Upper lobe of right lung (tissue), 1 donor: Measurements from ENCODE around the gene CLEC16A. TPM values are rescaled to one million over a fixed set of nuclear protein-coding genes. Genes with fewer than 3 reads are reported as not detected.

ENCODE experiments used
- ATAC-seq: fragments of 200-7000 bp; cut with Tn5 transposase; one replicate; pipeline ENCODE4 v1.9.1; 2020; ENCODE audit warnings: mild to moderate bottlenecking, moderate library complexity
- DNase-seq: peaks from one replicate; pipeline ENCODE4 v3.0.0-alpha.2; 2020
- H3K27ac ChIP-seq: fragments of 200-600 bp; one replicate; pipeline ENCODE4 v1.8.0; 2022
- H3K27me3 ChIP-seq: fragments of 200-600 bp; one replicate; pipeline ENCODE4 v1.8.0; 2022; ENCODE audit warnings: mild to moderate bottlenecking
- H3K36me3 ChIP-seq: fragments of 200-600 bp; one replicate; pipeline ENCODE4 v1.8.0; 2022
- H3K4me1 ChIP-seq: fragments of 200-600 bp; one replicate; pipeline ENCODE4 v1.8.0; 2022
- H3K4me3 ChIP-seq: fragments of 200-600 bp; one replicate; pipeline ENCODE4 v1.8.0; 2022; ENCODE audit warnings: mild to moderate bottlenecking
- H3K9me3 ChIP-seq: fragments of 200-600 bp; one replicate; pipeline ENCODE4 v1.8.0; 2022
- CTCF ChIP-seq: fragments of 200-600 bp; IDR thresholded peaks from one replicate; pipeline ENCODE4 v1.8.0; 2022; ENCODE audit warnings: antibody characterized with exemption
- intact Hi-C: fragments of 100-400 bp; cut with DNase I; formaldehyde crosslinking; loops from one replicate; pipeline ENCODE4 v1.11.0; 2022
- total RNA-seq: library from RNA; stranded (reverse); fragmentation: NEBNext Ultra II Directional; extraction: Animal tissue kit (Norgen Biotek cat#: 25700); gene quantifications from one replicate; pipeline ENCODE4 v1.2.1, GENCODE V29; 2021
- donor health status: DM: no; HTN: yes; CAD: no; lungs with severe emphysema.

CLEC16A gene
- total RNA-seq, 1 donor from 2014 or later = 36.9 TPM

GRCh38 chr16:11117576-11118211 is 173.3 kb downstream of the CLEC16A start:
- no peaks in the 10 kb centered on the region for H3K9me3 ChIP-seq
- intact Hi-C loops = no loop called here
- H3K4me1 ChIP-seq = no peaks in the 10 kb centered on the region
- H3K36me3 ChIP-seq = peaks cover 23% of the 10 kb centered on the region
- H3K27ac ChIP-seq = no peak overlapping the region
- ATAC-seq (no peak), DNase-seq (no peak)
- no peak overlapping the region for H3K4me3 ChIP-seq
- no peaks in the 10 kb centered on the region for H3K27me3 ChIP-seq
- TF ChIP-seq CTCF = no peak

DNA sequence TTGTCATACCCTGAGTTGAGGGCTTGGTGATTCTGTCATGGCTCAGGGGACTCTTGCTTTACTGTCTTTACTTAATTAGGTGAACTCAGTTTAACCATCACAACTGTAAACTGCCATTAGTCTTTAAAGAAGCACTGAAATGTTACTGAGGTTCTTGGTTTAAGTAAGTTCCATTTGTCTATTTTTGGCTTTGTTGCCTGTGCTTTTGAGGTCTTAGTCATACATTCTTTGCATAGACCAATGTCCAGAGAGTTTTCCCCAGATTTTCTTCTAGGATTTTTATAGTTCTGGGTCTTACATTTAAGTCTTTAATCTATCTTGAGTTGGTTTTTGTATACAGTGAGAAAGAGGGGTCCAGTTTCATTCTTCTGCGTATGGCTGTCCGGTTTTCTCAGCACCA is 174.1 kb downstream of the CLEC16A start:
- intact Hi-C loops = no loop called here

DNA sequence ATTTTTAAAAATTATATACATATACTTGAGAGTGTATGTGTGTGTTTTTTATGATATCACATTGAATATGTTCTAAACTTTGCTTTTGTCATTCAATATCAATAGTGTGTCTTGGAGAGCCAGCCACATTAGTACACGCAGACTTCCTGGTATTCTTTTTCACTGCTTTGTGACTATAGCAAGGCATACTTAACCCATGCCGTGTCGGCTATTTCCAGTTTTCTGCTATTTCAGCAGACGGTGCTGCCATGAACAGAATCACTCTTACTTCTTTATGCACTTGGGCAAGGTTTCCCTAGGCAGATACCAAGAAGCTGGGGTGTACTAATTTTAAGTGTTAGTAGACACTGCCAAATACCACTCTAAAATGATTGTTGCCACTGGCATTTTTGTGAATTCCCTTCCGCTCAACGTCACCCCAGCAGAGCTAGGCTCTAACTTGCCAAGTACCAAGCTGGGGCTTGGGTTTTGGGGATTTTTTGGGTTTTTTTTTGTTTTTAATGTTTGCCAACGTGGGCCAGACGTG is 176.8 kb downstream of the CLEC16A start:
- intact Hi-C loops = no loop called here
- DNase-seq = no peak

More for the DNA sequence above, 174.1 kb downstream of the CLEC16A start:
- Histone ChIP-seq H3K9me3 (no peaks in the 10 kb centered on the region), H3K4me1 (no peaks in the 10 kb centered on the region), H3K27me3 (no peaks in the 10 kb centered on the region), H3K4me3 (no peak overlapping the region), H3K27ac (no peak overlapping the region), H3K36me3 (peaks cover 31% of the 10 kb centered on the region)
- no peak for DNase-seq
- no peak for TF ChIP-seq CTCF
- ATAC-seq = no peak

DNA sequence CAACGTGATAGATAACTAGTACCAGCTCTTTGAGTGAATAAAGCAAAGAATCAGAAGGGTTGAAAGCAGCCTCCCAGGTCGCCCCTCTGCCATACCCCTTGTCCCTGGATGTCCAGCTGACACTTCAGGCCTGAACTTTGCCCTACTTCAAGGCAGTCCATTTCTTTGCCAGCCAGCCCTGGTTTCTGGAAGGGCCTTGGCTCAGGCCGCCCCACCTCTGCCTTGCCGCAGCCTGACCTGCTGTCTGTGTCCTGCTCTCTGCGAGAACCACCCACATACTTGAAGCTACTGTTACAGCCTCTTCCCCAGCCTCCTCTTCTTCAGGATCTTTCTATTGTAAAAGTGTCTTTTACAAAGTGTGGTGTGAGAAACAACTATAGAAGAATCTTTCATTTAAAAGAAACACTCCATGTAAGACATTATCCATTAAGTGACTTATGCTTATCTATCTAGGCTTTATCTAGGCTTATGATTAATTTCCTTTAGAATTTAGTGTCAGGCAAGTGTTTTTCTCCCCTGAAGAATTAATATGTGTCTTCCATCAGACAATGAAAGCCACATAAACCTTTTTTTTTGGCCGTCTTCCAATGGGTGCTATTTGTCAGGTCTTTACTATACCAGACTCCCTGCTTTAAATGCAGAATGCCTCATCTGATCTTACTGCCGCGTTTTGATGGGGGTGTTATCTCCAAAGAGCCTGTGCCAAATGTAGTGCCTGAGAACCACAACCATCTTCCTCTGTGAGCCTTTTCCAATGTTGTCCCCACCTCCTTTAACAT is 177.7 kb downstream of the CLEC16A start:
- Histone ChIP-seq H3K9me3 (no peaks in the 10 kb centered on the region), H3K4me3 (no peak overlapping the region), H3K27me3 (no peaks in the 10 kb centered on the region), H3K4me1 (no peaks in the 10 kb centered on the region), H3K36me3 (peaks cover 57% of the 10 kb centered on the region), H3K27ac (no peak overlapping the region)
- ATAC-seq (no peak), DNase-seq (no peak)
- no peak for TF ChIP-seq CTCF
- intact Hi-C loops = no loop called here

More for the DNA sequence above, 176.8 kb downstream of the CLEC16A start:
- H3K4me3 ChIP-seq = no peak overlapping the region
- no peak for ATAC-seq
- H3K27me3 ChIP-seq = no peaks in the 10 kb centered on the region
- no peaks in the 10 kb centered on the region for H3K4me1 ChIP-seq
- no peak for TF ChIP-seq CTCF
- no peak overlapping the region for H3K27ac ChIP-seq
- no peaks in the 10 kb centered on the region for H3K9me3 ChIP-seq
- peaks cover 49% of the 10 kb centered on the region for H3K36me3 ChIP-seq

DNA sequence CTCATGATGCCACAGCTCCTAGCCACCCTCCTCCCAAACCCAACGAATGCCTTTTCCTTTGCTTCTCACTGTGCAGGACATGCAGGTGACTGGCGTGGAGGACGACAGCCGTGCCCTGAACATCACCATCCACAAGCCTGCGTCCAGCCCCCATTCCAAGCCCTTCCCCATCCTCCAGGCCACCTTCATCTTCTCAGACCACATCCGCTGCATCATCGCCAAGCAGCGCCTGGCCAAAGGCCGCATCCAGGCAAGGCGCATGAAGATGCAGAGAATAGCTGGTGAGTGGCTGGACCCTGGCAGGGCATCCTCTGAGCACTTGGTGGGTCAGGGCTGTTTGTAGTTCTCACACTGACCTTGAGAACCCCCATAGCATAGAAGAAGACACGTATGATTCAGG is 179.3 kb downstream of the CLEC16A start:
- peaks cover 57% of the 10 kb centered on the region for H3K36me3 ChIP-seq
- no peaks in the 10 kb centered on the region for H3K27me3 ChIP-seq
- H3K27ac ChIP-seq = no peak overlapping the region
- peaks cover 12% of the 10 kb centered on the region for H3K4me1 ChIP-seq
- H3K9me3 ChIP-seq = no peaks in the 10 kb centered on the region
- intact Hi-C loops = no loop called here
- H3K4me3 ChIP-seq = no peak overlapping the region
- TF ChIP-seq CTCF = no peak
- ATAC-seq (no peak), DNase-seq (no peak)
